Sigmoid colon (tissue), 7 donors: ENCODE measurements around the gene RLIM. TPM values are rescaled to one million over a fixed set of nuclear protein-coding genes. Genes with fewer than 3 reads are reported as not detected.
A peak's percentile ranks its signal among the peaks of the same experiment; 100 is the strongest.

Experiments
- DNase-seq: peaks from one replicate; pipeline ENCODE4 v3.0.0-alpha.2; 2019
- H3K27ac ChIP-seq, 4 donors: fragments of 200-600 bp; sonication (generic); one replicate each; pipeline ENCODE4 v1.5.1; 2016 to 2019; ENCODE audit warnings: mild to moderate bottlenecking in 1 of 4
- H3K27me3 ChIP-seq, 3 donors: fragments of 200-600 bp; sonication (generic); one replicate each; pipeline ENCODE4 v1.5.1; 2019; ENCODE audit warnings: mild to moderate bottlenecking in 1 of 3
- H3K36me3 ChIP-seq, 4 donors: fragments of 200-600 bp; sonication (generic); one replicate each; pipeline ENCODE4 v1.5.1; 2016 to 2019
- H3K4me1 ChIP-seq, 4 donors: fragments of 200-600 bp; sonication (generic); one replicate each; pipeline ENCODE4 v1.5.1; 2017 to 2019
- H3K4me3 ChIP-seq, 4 donors: fragments of 200-600 bp; sonication (generic); one replicate each; pipeline ENCODE4 v1.5.1; 2017 to 2019; ENCODE audit warnings: mild to moderate bottlenecking in 2 of 4, moderate library complexity in 1 of 4
- H3K9me3 ChIP-seq, 4 donors: fragments of 200-600 bp in 3 of 4; sonication (generic) in 3 of 4; one replicate each; pipeline versions ENCODE4 v1.5.1 to v1.6.1; 2013 to 2019
- EP300 ChIP-seq, 4 donors: sonication (generic); formaldehyde crosslinking; IDR thresholded peaks; one replicate each; pipeline ENCODE4 v1.6.1; 2017; ENCODE audit warnings: antibody characterized with exemption in 4 of 4
- POLR2A ChIP-seq, 2 donors: fragments of 450-650 bp; IDR thresholded peaks; one replicate each; pipeline ENCODE4 v1.6.1; 2016; ENCODE audit warnings: antibody characterized with exemption in 2 of 2, mild to moderate bottlenecking in 2 of 2, moderate library complexity in 2 of 2
- POLR2AphosphoS5 ChIP-seq, 4 donors: sonication (generic); formaldehyde crosslinking; IDR thresholded peaks; one replicate each; pipeline ENCODE4 v1.6.1; 2017; ENCODE audit warnings: antibody characterized with exemption in 4 of 4
- WGBS, 2 donors: extraction: QIAGEN DNeasy Blood & Tissue Kit; methylation state at CpG; one replicate each; pipeline ENCODE4 v1.1.7; 2013; 5-methylcytosine and 5-hydroxymethylcytosine counted together
- intact Hi-C: fragments of 100-400 bp; cut with DNase I; formaldehyde crosslinking; loops from one replicate; pipeline ENCODE4 v1.15.1; 2023
- polyA plus RNA-seq, 3 donors: library from polyadenylated mRNA; stranded (reverse); fragments of 200-250 nt; gene quantifications; one replicate each; pipeline ENCODE4 v1.2.3, GENCODE V29; 2013
- total RNA-seq, 4 donors: library from RNA; depleted of rRNA; stranded (reverse); fragments of >200 nt; gene quantifications; one replicate each; pipeline ENCODE4 v1.1.0, GENCODE V29; 2016
- TF ChIP-seq, protein P1 (sequence below), 4 experiments: fragments of 450-650 bp in 3 of 4; fragments of 200-600 bp in 1 of 4; IDR thresholded peaks; one replicate each; pipeline ENCODE4 v1.5.1; 2016 to 2019; ENCODE audit warnings: antibody characterized with exemption in 4 of 4, mild to moderate bottlenecking in 3 of 4, moderate library complexity in 2 of 4
- donor health status: healthy with polysubstance abuse.
- donor health status: Bipolar disorder and iron deficiency.
- donor health status: healthy.

Gene RLIM
- total and polyA plus RNA-seq, 7 donors: 3.0 to 36.4 (median 20.4) TPM

DNA sequence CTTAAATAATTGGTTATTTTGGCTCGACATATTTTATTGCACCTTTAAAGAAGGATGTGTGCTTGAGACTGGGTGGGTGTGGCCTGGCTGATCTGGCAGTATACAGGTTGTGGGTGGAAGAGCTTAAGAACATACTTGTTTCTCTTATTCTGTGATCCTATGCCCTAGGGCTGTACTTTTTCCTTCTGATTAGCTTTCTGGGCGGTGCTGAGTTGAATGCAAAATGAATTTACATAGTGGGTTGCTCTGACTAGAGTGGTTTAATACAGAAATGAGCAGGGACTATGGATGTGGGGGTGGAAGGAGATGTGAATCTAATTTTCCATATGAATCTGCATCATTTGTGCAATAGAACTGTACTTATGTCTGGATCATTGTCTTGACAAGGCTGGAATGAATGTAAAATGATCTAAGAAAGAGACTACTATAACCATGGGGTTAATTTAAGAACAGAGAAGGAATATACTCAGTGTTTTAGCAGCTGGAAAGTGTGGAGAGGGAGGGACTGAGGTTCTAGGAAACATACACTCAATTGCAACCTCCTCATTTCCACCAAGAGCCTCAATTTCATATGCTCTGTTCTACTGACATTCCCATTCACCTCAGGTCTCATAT is 73.7 kb downstream of the RLIM start:
- TF ChIP-seq POLR2A (IDR thresholded peaks at IDR 0.05) (no peak), EP300 (IDR thresholded peaks at IDR 0.05) (no peak)
- TF ChIP-seq, protein P1, sequence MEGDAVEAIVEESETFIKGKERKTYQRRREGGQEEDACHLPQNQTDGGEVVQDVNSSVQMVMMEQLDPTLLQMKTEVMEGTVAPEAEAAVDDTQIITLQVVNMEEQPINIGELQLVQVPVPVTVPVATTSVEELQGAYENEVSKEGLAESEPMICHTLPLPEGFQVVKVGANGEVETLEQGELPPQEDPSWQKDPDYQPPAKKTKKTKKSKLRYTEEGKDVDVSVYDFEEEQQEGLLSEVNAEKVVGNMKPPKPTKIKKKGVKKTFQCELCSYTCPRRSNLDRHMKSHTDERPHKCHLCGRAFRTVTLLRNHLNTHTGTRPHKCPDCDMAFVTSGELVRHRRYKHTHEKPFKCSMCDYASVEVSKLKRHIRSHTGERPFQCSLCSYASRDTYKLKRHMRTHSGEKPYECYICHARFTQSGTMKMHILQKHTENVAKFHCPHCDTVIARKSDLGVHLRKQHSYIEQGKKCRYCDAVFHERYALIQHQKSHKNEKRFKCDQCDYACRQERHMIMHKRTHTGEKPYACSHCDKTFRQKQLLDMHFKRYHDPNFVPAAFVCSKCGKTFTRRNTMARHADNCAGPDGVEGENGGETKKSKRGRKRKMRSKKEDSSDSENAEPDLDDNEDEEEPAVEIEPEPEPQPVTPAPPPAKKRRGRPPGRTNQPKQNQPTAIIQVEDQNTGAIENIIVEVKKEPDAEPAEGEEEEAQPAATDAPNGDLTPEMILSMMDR (IDR thresholded peaks at IDR 0.05): no peak
- intact Hi-C loops: no loop called here
- H3K27me3 ChIP-seq: no peaks in the 10 kb centered on the region
- no peak for DNase-seq
- H3K27ac ChIP-seq: no peak overlapping the region
- no peak overlapping the region for H3K4me3 ChIP-seq
- H3K9me3 ChIP-seq: no peaks in the 10 kb centered on the region
- H3K36me3 ChIP-seq: no peaks in the 10 kb centered on the region
- peaks cover 0 to 8% (median 6%) of the 10 kb centered on the region in 4 donors for H3K4me1 ChIP-seq
- 26 to 68% methylated on average over 2 of the region's 2 CpGs for WGBS, 2 donors

- Histone ChIP-seq H3K9me3 (no peaks in the 10 kb centered on the region), H3K4me1 (peaks cover 0 to 18% (median 6%) of the 10 kb centered on the region in 4 donors), H3K4me3 (peak overlapping the region; percentile 35 to 56 (median 49)), H3K36me3 (no peaks in the 10 kb centered on the region), H3K27me3 (no peaks in the 10 kb centered on the region), H3K27ac (peak overlapping the region; percentile 86 to 92 (median 88))
- DNase-seq: no peak
- TF ChIP-seq EP300 (IDR thresholded peaks at IDR 0.05): no peak
- WGBS, 2 donors: 22 to 31% methylated on average over 26 of the region's 26 CpGs
- intact Hi-C loops: loop anchor here (1.0 to 10.0 kb wide), 3 partner anchors 116 to 972 kb away; partner anchors contain the start of genes CHIC1 and SLC16A2
These were observed 77.5 kb downstream of the RLIM start for GRCh38 chrX:74536832-74537371.

GRCh38 chrX:74536152-74536831 is 78.1 kb downstream of the RLIM start:
- peak overlapping the region; percentile 35 to 56 (median 49) for H3K4me3 ChIP-seq
- peak; percentile 96 for DNase-seq

GRCh38 chrX:74535408-74536151 is 78.8 kb downstream of the RLIM start:
- Histone ChIP-seq H3K27me3 (no peaks in the 10 kb centered on the region), H3K9me3 (no peaks in the 10 kb centered on the region), H3K36me3 (no peaks in the 10 kb centered on the region), H3K4me1 (peaks cover 0 to 18% (median 6%) of the 10 kb centered on the region in 4 donors), H3K4me3 (peak overlapping the region; percentile 35 to 56 (median 49)), H3K27ac (peak overlapping the region; percentile 86 to 92 (median 88))
- intact Hi-C loops: loop anchor here (1.0 to 10.0 kb wide), 4 partner anchors 114 to 971 kb away; partner anchors contain the start of genes CHIC1 and SLC16A2
- 1% methylated on average over 37 of the region's 37 CpGs for WGBS, 2 donors
- peak; percentile 92 for DNase-seq
- TF ChIP-seq, protein P1 (IDR thresholded peaks at IDR 0.05): peak in 1 of 4 experiments; percentile 23
- TF ChIP-seq POLR2A (IDR thresholded peaks at IDR 0.05): peak in 1 of 2 donors; percentile 6
- no peak for TF ChIP-seq EP300 (IDR thresholded peaks at IDR 0.05)
- peak in 3 of 4 donors; percentile 15 to 38 (median 27) for TF ChIP-seq POLR2AphosphoS5 (IDR thresholded peaks at IDR 0.05)

More at GRCh38 chrX:74536152-74536831, 78.1 kb downstream of the RLIM start:
- no peaks in the 10 kb centered on the region for H3K36me3 ChIP-seq
- 1% methylated on average over 48 of the region's 48 CpGs for WGBS, 2 donors
- TF ChIP-seq POLR2A (IDR thresholded peaks at IDR 0.05) (no peak), EP300 (IDR thresholded peaks at IDR 0.05) (no peak), POLR2AphosphoS5 (IDR thresholded peaks at IDR 0.05) (peak; percentile 26 to 75 (median 61))
- TF ChIP-seq, protein P1 (IDR thresholded peaks at IDR 0.05): peak; percentile 36 to 60 (median 52)
- H3K27me3 ChIP-seq: no peaks in the 10 kb centered on the region
- intact Hi-C loops: loop anchor here (1.0 to 10.0 kb wide), 3 partner anchors 115 to 971 kb away; partner anchors contain the start of genes CHIC1 and SLC16A2
- H3K4me1 ChIP-seq: peaks cover 0 to 18% (median 6%) of the 10 kb centered on the region in 4 donors
- peak overlapping the region; percentile 86 to 92 (median 88) for H3K27ac ChIP-seq
- H3K9me3 ChIP-seq: no peaks in the 10 kb centered on the region

Other genes with a start within 250 kb of the RLIM start
- gene SLC16A2, start 193.1 kb downstream of the RLIM start, total RNA-seq: 10 to 100 TPM in 1 of 4 donors, 1 to 10 TPM in 3; 5.3 to 10.5 (median 7.7) TPM
- gene SLC16A2, start 193.1 kb downstream of the RLIM start, polyA plus RNA-seq: 1 to 10 TPM in 2 of 3 donors, under 1 TPM in 1; 0.23 to 2.6 (median 1.2) TPM